IPS-NIHi7 (cell line): ENCODE measurements around the gene USP11.

Experiments
- DNase-seq: peaks from one replicate; pipeline ENCODE4 v3.0.0; 2012; ENCODE audit warnings: mixed read lengths; ENCODE audit errors: extremely low spot score

USP11 gene

GRCh38 chrX:47232803-47233332 is at the start of gene USP11:
TSS of gene USP11 (plus strand) at chrX:47233009. CDS start at chrX:47233044, 35 bp downstream.
- peak; percentile 59 for DNase-seq

- no peak for DNase-seq
Observed at GRCh38 chrX:47184486-47184885, 48.3 kb upstream of the USP11 start.

- DNase-seq, result no peak
Observed at GRCh38 chrX:47185241-47185640, 47.6 kb upstream of the USP11 start.

GRCh38 chrX:47186096-47186740 is 46.6 kb upstream of the USP11 start:
- DNase-seq, result no peak

GRCh38 chrX:47187106-47187677 is 45.6 kb upstream of the USP11 start:
- no peak for DNase-seq

- DNase-seq, result no peak
Observed at GRCh38 chrX:47189906-47190305, 42.9 kb upstream of the USP11 start.

- peak; percentile 94 for DNase-seq
Observed at GRCh38 chrX:47190445-47191269, 42.2 kb upstream of the USP11 start.

- DNase-seq, result no peak
Observed at GRCh38 chrX:47191331-47191730, 41.5 kb upstream of the USP11 start.

- DNase-seq, result no peak
Observed at GRCh38 chrX:47191806-47192401, 40.9 kb upstream of the USP11 start.

GRCh38 chrX:47193475-47194193 is 39.2 kb upstream of the USP11 start, which contains the start of gene UBA1:
TSS of gene UBA1 (plus strand) at chrX:47193829. CDS start at chrX:47198803, 4,974 bp downstream.
- peak; percentile 90 for DNase-seq

- DNase-seq, result no peak
Observed at GRCh38 chrX:47194194-47194787, 38.5 kb upstream of the USP11 start.

- no peak for DNase-seq
Observed at GRCh38 chrX:47196098-47196497, 36.7 kb upstream of the USP11 start.

GRCh38 chrX:47197526-47197925 is 35.3 kb upstream of the USP11 start:
- no peak for DNase-seq

GRCh38 chrX:47198026-47198686 is 34.7 kb upstream of the USP11 start:
- peak; percentile 48 for DNase-seq

- no peak for DNase-seq
Observed at GRCh38 chrX:47198687-47199080, 34.1 kb upstream of the USP11 start.

GRCh38 chrX:47199286-47199685 is 33.5 kb upstream of the USP11 start:
- no peak for DNase-seq

GRCh38 chrX:47200385-47201150 is 32.2 kb upstream of the USP11 start:
- DNase-seq, result no peak

- DNase-seq, result no peak
Observed at GRCh38 chrX:47201345-47201944, 31.4 kb upstream of the USP11 start.

- DNase-seq, result no peak
Observed at GRCh38 chrX:47202316-47202715, 30.5 kb upstream of the USP11 start.
